OCI-LY1 (cell line): Measurements from ENCODE around the gene BICRAL.
A peak's percentile ranks its signal among the peaks of the same experiment; 100 is the strongest.

Experiments used
- H2AFZ ChIP-seq: fragments of 200-600 bp; sonication (generic), shearing (Covaris generic); 2 replicates; pipeline ENCODE4 v1.6.0; 2014; ENCODE audit warnings: antibody characterized with exemption, mild to moderate bottlenecking, low read length
- H3F3A ChIP-seq: fragments of 200-600 bp; sonication (generic), shearing (Covaris generic); 2 replicates; pipeline ENCODE4 v1.6.0; 2014; ENCODE audit warnings: mild to moderate bottlenecking, antibody characterized with exemption, low read length, moderate library complexity; ENCODE audit not compliant: insufficient read depth
- H3K27ac ChIP-seq: fragments of 200-600 bp; sonication (generic); 2 replicates; pipeline ENCODE4 v1.5.1; 2014; ENCODE audit warnings: low read length, mixed run types, mild to moderate bottlenecking, low read depth; ENCODE audit not compliant: poor library complexity, severe bottlenecking
- H3K27me3 ChIP-seq: fragments of 200-600 bp; sonication (generic); 2 replicates; pipeline ENCODE4 v1.6.0; 2014; ENCODE audit warnings: antibody characterized with exemption, mild to moderate bottlenecking, low read length, moderate library complexity; ENCODE audit not compliant: insufficient read depth
- H3K36me3 ChIP-seq: fragments of 200-600 bp; sonication (generic); 2 replicates; pipeline ENCODE4 v1.6.1; 2014; ENCODE audit warnings: mild to moderate bottlenecking, antibody characterized with exemption, low read length, moderate library complexity, mixed read lengths; ENCODE audit not compliant: insufficient read depth
- H3K4me1 ChIP-seq: fragments of 200-600 bp; sonication (generic); 2 replicates; pipeline ENCODE4 v1.5.1; 2014; ENCODE audit warnings: mild to moderate bottlenecking, low read length, moderate library complexity; ENCODE audit not compliant: insufficient read depth, severe bottlenecking
- H3K4me2 ChIP-seq: fragments of 200-600 bp; sonication (generic), shearing (Covaris generic); 2 replicates; pipeline ENCODE4 v1.6.1; 2014; ENCODE audit warnings: low read length
- H3K4me3 ChIP-seq: fragments of 200-600 bp; sonication (generic); 2 replicates; pipeline ENCODE4 v1.5.1; 2014; ENCODE audit warnings: low read length, low read depth, mild to moderate bottlenecking, mixed read lengths; ENCODE audit not compliant: poor library complexity, severe bottlenecking
- H3K79me2 ChIP-seq: fragments of 200-600 bp; shearing (Covaris generic); 2 replicates; pipeline ENCODE4 v1.6.1; 2016; ENCODE audit warnings: mixed run types, low read length, mixed read lengths; ENCODE audit not compliant: insufficient read depth
- H3K9ac ChIP-seq: fragments of 200-600 bp; sonication (generic), shearing (Covaris generic); 2 replicates; pipeline ENCODE4 v1.6.1; 2014; ENCODE audit warnings: mild to moderate bottlenecking, low read length, mixed read lengths
- H3K9me2 ChIP-seq: fragments of 200-600 bp; sonication (generic), shearing (Covaris generic); 2 replicates; pipeline ENCODE4 v1.6.1; 2014; ENCODE audit warnings: low read depth, mild to moderate bottlenecking, low read length, mixed read lengths
- H3K9me3 ChIP-seq: fragments of 200-600 bp; shearing (Covaris generic); 2 replicates; pipeline ENCODE4 v1.6.1; 2014; ENCODE audit warnings: low read length, mixed read lengths
- H4K20me1 ChIP-seq: fragments of 200-600 bp; sonication (generic), shearing (Covaris generic); 2 replicates; pipeline ENCODE4 v1.6.0; 2016; ENCODE audit warnings: mild to moderate bottlenecking, low read length; ENCODE audit not compliant: insufficient read depth
- EZH2 ChIP-seq: fragments of 200-600 bp; sonication (generic), shearing (Covaris generic); IDR thresholded peaks from 2 replicates; pipeline ENCODE4 v1.8.0; 2017; ENCODE audit warnings: borderline replicate concordance, mixed run types, mild to moderate bottlenecking, antibody characterized with exemption, low read length, moderate library complexity, mixed read lengths
- TF ChIP-seq, protein P1 (sequence below): fragments of 200-600 bp; sonication (generic), shearing (Covaris generic); IDR thresholded peaks from 2 replicates; pipeline ENCODE4 v1.5.1; 2017; ENCODE audit warnings: mild to moderate bottlenecking, antibody characterized with exemption, low read length, moderate library complexity, mixed read lengths

BICRAL gene

DNA sequence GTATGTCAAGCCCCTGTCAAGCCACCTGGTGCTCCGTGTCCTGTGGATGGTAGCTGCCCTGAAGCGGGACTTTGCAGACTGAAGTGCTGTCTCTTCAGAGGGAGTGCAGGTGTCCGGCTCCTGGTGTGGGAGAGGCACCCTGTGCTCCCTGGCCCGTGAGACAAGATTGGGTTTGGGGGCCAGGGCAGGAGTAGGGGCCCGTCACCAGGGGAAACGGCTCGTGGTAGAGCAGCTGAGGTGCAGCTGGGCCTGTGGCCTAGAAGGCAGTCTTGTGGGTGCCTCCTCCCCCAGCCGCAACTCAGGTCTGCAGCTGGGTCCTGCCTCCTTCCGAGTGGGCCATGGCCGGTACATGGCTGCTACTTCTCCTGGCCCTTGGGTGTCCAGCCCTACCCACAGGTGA, 133.9 kb downstream of the BICRAL start, which contains the start of gene PTCRA:
TSS of gene PTCRA (plus strand) at position 322 of the 400 bp plus-strand sequence. CDS start at position 339, 17 bp downstream.
- Histone ChIP-seq H2AFZ (no peak within 1 kb of the TSS), H3K4me2 (no peak within 1 kb of the TSS; the same call in 1 of the 2 replicates), H3F3A (no peaks in the 10 kb centered on the region), H3K9ac (no peak within 1 kb of the TSS), H3K27ac (peak within 1 kb of the TSS; percentile 39), H3K27me3 (no peaks in the 10 kb centered on the region), H3K9me3 (no peaks in the 10 kb centered on the region), H3K9me2 (no peaks in the 10 kb centered on the region), H4K20me1 (no peaks in the 10 kb centered on the region), H3K79me2 (no peaks in the 10 kb centered on the region), H3K4me1 (peaks cover 9% of the 10 kb centered on the region), H3K36me3 (no peaks in the 10 kb centered on the region), H3K4me3 (no peak within 1 kb of the TSS)
- TF ChIP-seq, protein P1, sequence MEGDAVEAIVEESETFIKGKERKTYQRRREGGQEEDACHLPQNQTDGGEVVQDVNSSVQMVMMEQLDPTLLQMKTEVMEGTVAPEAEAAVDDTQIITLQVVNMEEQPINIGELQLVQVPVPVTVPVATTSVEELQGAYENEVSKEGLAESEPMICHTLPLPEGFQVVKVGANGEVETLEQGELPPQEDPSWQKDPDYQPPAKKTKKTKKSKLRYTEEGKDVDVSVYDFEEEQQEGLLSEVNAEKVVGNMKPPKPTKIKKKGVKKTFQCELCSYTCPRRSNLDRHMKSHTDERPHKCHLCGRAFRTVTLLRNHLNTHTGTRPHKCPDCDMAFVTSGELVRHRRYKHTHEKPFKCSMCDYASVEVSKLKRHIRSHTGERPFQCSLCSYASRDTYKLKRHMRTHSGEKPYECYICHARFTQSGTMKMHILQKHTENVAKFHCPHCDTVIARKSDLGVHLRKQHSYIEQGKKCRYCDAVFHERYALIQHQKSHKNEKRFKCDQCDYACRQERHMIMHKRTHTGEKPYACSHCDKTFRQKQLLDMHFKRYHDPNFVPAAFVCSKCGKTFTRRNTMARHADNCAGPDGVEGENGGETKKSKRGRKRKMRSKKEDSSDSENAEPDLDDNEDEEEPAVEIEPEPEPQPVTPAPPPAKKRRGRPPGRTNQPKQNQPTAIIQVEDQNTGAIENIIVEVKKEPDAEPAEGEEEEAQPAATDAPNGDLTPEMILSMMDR = no peak
- no peak for TF ChIP-seq EZH2

DNA sequence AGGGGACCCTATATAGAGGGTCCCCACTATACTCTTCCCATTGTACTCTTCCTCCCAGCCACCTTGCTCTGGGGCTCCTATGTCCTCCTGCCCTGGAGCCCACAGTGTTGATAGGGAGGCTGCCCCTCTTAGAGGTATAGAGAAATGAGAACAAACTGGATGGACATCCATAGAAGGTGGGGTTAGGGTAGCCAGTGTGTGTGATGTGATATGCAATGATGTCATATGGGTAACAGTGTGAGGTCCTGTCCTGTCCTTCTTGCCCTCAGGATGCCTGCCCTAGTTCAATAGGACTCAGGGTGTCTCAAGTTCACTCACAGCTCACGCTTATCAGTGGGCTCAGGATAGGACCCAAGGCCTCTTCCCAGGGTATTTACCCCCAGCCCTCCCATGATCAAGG, 134.4 kb downstream of the BICRAL start:
- Histone ChIP-seq H3K4me3 (no peak overlapping the region), H3K4me2 (no peak overlapping the region), H3K27ac (no peak overlapping the region), H3K36me3 (no peaks in the 10 kb centered on the region), H3F3A (no peaks in the 10 kb centered on the region), H3K9me3 (no peaks in the 10 kb centered on the region), H3K27me3 (no peaks in the 10 kb centered on the region), H3K9ac (no peak overlapping the region), H3K9me2 (no peaks in the 10 kb centered on the region), H3K4me1 (peaks cover 9% of the 10 kb centered on the region), H3K79me2 (no peaks in the 10 kb centered on the region), H4K20me1 (no peaks in the 10 kb centered on the region), H2AFZ (no peak overlapping the region)
- TF ChIP-seq, protein P1 = no peak
- no peak for TF ChIP-seq EZH2
